ENCODE results near the gene CAMK1D. TPM values are rescaled to one million over a fixed set of nuclear protein-coding genes. Genes with fewer than 3 reads are reported as not detected.
"Not testable (repeated sequence)": the region's sequence is repeated elsewhere in the genome, so short reads cannot be mapped to it uniquely, and the experiment has no call there.

Gene CAMK1D
- total RNA-seq, 4 donors from 2014 or later = 0.55 to 2.2 (median 1.5) TPM

GRCh38 chr10:12489806-12490205, 140.5 kb downstream of the CAMK1D start:
- in situ Hi-C loops (cut with MboI; ENCODE audit: low sequenced_read_pairs in 4 of 4) = no loop called here
- Histone ChIP-seq H3K9me3 (no peaks in the 10 kb centered on the region), H3K27me3 (no peaks in the 10 kb centered on the region), H3K4me3 (no peak overlapping the region), H3K27ac (no peak overlapping the region), H3K36me3 (no peaks in the 10 kb centered on the region), H3K4me1 (peaks cover 0 to under 1% of the 10 kb centered on the region in 2 donors)
- intact Hi-C loops (cut with DNase I; ENCODE audit: low total_unique reads) = no loop called here
- no peak for ATAC-seq
- TF ChIP-seq POLR2A (IDR thresholded peaks at IDR 0.05) (no peak), CTCF (IDR thresholded peaks at IDR 0.05 in 4 of 5, conservative IDR thresholded peaks at IDR 0.05 in 1 of 5) (no peak)
- DNase-seq = no peak

GRCh38 chr10:12490963-12491362, 141.6 kb downstream of the CAMK1D start:
- TF ChIP-seq CTCF (IDR thresholded peaks at IDR 0.05 in 4 of 5, conservative IDR thresholded peaks at IDR 0.05 in 1 of 5) (no peak), POLR2A (IDR thresholded peaks at IDR 0.05) (no peak)
- in situ Hi-C loops (cut with MboI; ENCODE audit: low sequenced_read_pairs in 4 of 4) = no loop called here

GRCh38 chr10:12491491-12491890, 142.1 kb downstream of the CAMK1D start:
- ATAC-seq (no peak), DNase-seq (no peak)
- Histone ChIP-seq H3K27me3 (no peaks in the 10 kb centered on the region), H3K4me3 (no peak overlapping the region), H3K9me3 (no peaks in the 10 kb centered on the region), H3K36me3 (no peaks in the 10 kb centered on the region), H3K4me1 (no peaks in the 10 kb centered on the region), H3K27ac (no peak overlapping the region)
- in situ Hi-C loops (cut with MboI; ENCODE audit: low sequenced_read_pairs in 4 of 4) = no loop called here
- TF ChIP-seq POLR2A (IDR thresholded peaks at IDR 0.05) (no peak), CTCF (IDR thresholded peaks at IDR 0.05 in 4 of 5, conservative IDR thresholded peaks at IDR 0.05 in 1 of 5) (no peak)
- intact Hi-C loops (cut with DNase I; ENCODE audit: low total_unique reads) = no loop called here

More at GRCh38 chr10:12490963-12491362, 141.6 kb downstream of the CAMK1D start:
- no peak overlapping the region for H3K27ac ChIP-seq
- no peaks in the 10 kb centered on the region for H3K27me3 ChIP-seq
- intact Hi-C loops (cut with DNase I; ENCODE audit: low total_unique reads) = no loop called here
- no peaks in the 10 kb centered on the region for H3K36me3 ChIP-seq
- DNase-seq (no peak), ATAC-seq (no peak)
- no peaks in the 10 kb centered on the region for H3K4me1 ChIP-seq
- H3K4me3 ChIP-seq = no peak overlapping the region
- H3K9me3 ChIP-seq = no peaks in the 10 kb centered on the region

GRCh38 chr10:12492016-12492415, 142.7 kb downstream of the CAMK1D start:
- intact Hi-C loops (cut with DNase I; ENCODE audit: low total_unique reads) (no loop called here), in situ Hi-C loops (cut with MboI; ENCODE audit: low sequenced_read_pairs in 4 of 4) (no loop called here)
- Histone ChIP-seq H3K27me3 (no peaks in the 10 kb centered on the region), H3K36me3 (no peaks in the 10 kb centered on the region), H3K4me1 (no peaks in the 10 kb centered on the region), H3K4me3 (no peak overlapping the region), H3K27ac (no peak overlapping the region), H3K9me3 (no peaks in the 10 kb centered on the region)
- DNase-seq = no peak
- TF ChIP-seq CTCF (IDR thresholded peaks at IDR 0.05 in 4 of 5, conservative IDR thresholded peaks at IDR 0.05 in 1 of 5) (no peak), POLR2A (IDR thresholded peaks at IDR 0.05) (no peak)
- no peak for ATAC-seq

- ATAC-seq; H3K27me3 ChIP-seq; DNase-seq; H3K4me1 ChIP-seq; in situ Hi-C loops (cut with MboI; ENCODE audit: low sequenced_read_pairs in 4 of 4); H3K9me3 ChIP-seq; intact Hi-C loops (cut with DNase I; ENCODE audit: low total_unique reads); H3K4me3 ChIP-seq; H3K27ac ChIP-seq; H3K36me3 ChIP-seq: not testable (repeated sequence)
Observed at GRCh38 chr10:12497046-12497445, 147.7 kb downstream of the CAMK1D start.

Data from gastrocnemius medialis (tissue), 4 donors.